Testis (tissue), 3 donors: ENCODE data around the gene FNDC3A. TPM values are rescaled to one million over a fixed set of nuclear protein-coding genes. Genes with fewer than 3 reads are reported as not detected.

Experiments
- DNase-seq: peaks from one replicate; pipeline ENCODE4 v3.0.0-alpha.2; 2019
- H3K27ac ChIP-seq, 2 donors: fragments of 200-600 bp; sonication (generic); one replicate each; pipeline ENCODE4 v1.5.1; 2019
- H3K27me3 ChIP-seq: fragments of 200-600 bp; sonication (generic); one replicate; pipeline ENCODE4 v1.5.1; 2019
- H3K36me3 ChIP-seq: fragments of 200-600 bp; sonication (generic); one replicate; pipeline ENCODE4 v1.5.1; 2017; ENCODE audit warnings: low read depth; ENCODE audit errors: missing control alignments
- H3K4me1 ChIP-seq: fragments of 200-600 bp; sonication (generic); one replicate; pipeline ENCODE4 v1.5.1; 2019
- H3K4me3 ChIP-seq, 2 donors: fragments of 200-600 bp; sonication (generic); one replicate each; pipeline ENCODE4 v1.5.1; 2017 to 2019
- H3K9me3 ChIP-seq: fragments of 200-600 bp; sonication (generic); one replicate; pipeline ENCODE4 v1.5.1; 2017
- POLR2A ChIP-seq: fragments of 450-650 bp; IDR thresholded peaks from one replicate; pipeline ENCODE4 v1.6.1; 2017; ENCODE audit warnings: antibody characterized with exemption, mild to moderate bottlenecking, moderate library complexity
- WGBS, 2 donors: methylation state at CpG; one replicate each; pipeline ENCODE4 v1.1.5; 2018; 5-methylcytosine and 5-hydroxymethylcytosine counted together
- intact Hi-C: fragments of 100-400 bp; cut with DNase I; formaldehyde crosslinking; loops from one replicate; pipeline ENCODE4 v1.15.1; 2023; ENCODE audit warnings: low total_unique reads
- polyA plus RNA-seq: library from polyadenylated mRNA; stranded (reverse); fragments of 350-450 nt; fragmentation: Illumina TruSeq; extraction: RNeasy Lipid Tissue Mini Kit (QIAGEN cat#74804); gene quantifications from one replicate; pipeline ENCODE4 v1.2.3, GENCODE V29; 2014; ENCODE audit warnings: low read depth, low replicate concordance; ENCODE audit not compliant: insufficient read depth
- total RNA-seq, 2 donors: library from RNA; depleted of rRNA; stranded (reverse); fragments of >200 nt; gene quantifications; one replicate each; pipeline ENCODE4 v1.2.3, GENCODE V29; 2016
- TF ChIP-seq, protein P1 (sequence below), 3 experiments: fragments of 450-650 bp in 2 of 3; fragments of 200-600 bp in 1 of 3; sonication (generic) in 1 of 3; IDR thresholded peaks; one replicate each; pipeline ENCODE4 v1.5.1; 2016 to 2019; ENCODE audit warnings: antibody characterized with exemption in 3 of 3, mild to moderate bottlenecking in 2 of 3, moderate library complexity in 1 of 3

FNDC3A gene
- total and polyA plus RNA-seq, 3 donors from 2014 or later, result 52.5 to 77.3 (median 75.0) TPM

DNA sequence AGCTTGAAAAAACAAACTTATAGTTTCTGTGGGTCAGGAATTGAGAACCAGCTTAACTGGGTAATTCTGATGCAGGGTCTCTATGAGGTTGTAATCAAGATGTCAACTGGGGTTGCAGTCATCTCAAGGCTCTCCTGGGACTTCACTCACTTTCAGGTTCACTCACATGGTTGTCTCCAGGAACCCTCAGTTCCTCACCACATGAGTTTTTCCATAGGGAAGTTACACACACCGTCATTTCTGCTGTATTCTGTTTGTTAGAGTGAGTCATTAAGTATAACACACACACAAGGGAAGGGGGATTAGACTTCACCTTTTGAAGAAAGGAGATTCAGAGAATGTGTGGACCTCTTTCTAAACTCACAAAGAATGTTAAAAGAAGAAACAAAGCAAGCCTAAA lies 209.6 kb downstream of the FNDC3A start:
- 69 to 79% methylated on average over 1 of the region's 1 CpG for WGBS, 2 donors
- H3K27me3 ChIP-seq, result no peaks in the 10 kb centered on the region
- no peak for TF ChIP-seq POLR2A
- TF ChIP-seq, protein P1, sequence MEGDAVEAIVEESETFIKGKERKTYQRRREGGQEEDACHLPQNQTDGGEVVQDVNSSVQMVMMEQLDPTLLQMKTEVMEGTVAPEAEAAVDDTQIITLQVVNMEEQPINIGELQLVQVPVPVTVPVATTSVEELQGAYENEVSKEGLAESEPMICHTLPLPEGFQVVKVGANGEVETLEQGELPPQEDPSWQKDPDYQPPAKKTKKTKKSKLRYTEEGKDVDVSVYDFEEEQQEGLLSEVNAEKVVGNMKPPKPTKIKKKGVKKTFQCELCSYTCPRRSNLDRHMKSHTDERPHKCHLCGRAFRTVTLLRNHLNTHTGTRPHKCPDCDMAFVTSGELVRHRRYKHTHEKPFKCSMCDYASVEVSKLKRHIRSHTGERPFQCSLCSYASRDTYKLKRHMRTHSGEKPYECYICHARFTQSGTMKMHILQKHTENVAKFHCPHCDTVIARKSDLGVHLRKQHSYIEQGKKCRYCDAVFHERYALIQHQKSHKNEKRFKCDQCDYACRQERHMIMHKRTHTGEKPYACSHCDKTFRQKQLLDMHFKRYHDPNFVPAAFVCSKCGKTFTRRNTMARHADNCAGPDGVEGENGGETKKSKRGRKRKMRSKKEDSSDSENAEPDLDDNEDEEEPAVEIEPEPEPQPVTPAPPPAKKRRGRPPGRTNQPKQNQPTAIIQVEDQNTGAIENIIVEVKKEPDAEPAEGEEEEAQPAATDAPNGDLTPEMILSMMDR (IDR thresholded peaks at IDR 0.05), result no peak

GRCh38 chr13:49190901-49191300 lies 215.2 kb downstream of the FNDC3A start:
- 88 to 93% methylated on average over 2 of the region's 2 CpGs for WGBS, 2 donors
- H3K27ac ChIP-seq, result no peak overlapping the region
- intact Hi-C loops, result no loop called here
- no peaks in the 10 kb centered on the region for H3K36me3 ChIP-seq
- no peak overlapping the region for H3K4me3 ChIP-seq
- no peaks in the 10 kb centered on the region for H3K4me1 ChIP-seq
- DNase-seq, result no peak
- no peaks in the 10 kb centered on the region for H3K9me3 ChIP-seq
- TF ChIP-seq POLR2A, result no peak
- TF ChIP-seq, protein P1 (IDR thresholded peaks at IDR 0.05), result no peak
- no peaks in the 10 kb centered on the region for H3K27me3 ChIP-seq

More for the DNA sequence above, 209.6 kb downstream of the FNDC3A start:
- H3K36me3 ChIP-seq, result no peaks in the 10 kb centered on the region
- intact Hi-C loops, result no loop called here
- H3K4me3 ChIP-seq, result no peak overlapping the region
- no peak for DNase-seq
- H3K9me3 ChIP-seq, result no peaks in the 10 kb centered on the region
- no peaks in the 10 kb centered on the region for H3K4me1 ChIP-seq
- no peak overlapping the region for H3K27ac ChIP-seq

- 93 to 95% methylated on average over 3 of the region's 3 CpGs for WGBS, 2 donors
- no peaks in the 10 kb centered on the region for H3K27me3 ChIP-seq
- no peak overlapping the region for H3K4me3 ChIP-seq
- intact Hi-C loops, result no loop called here
- DNase-seq, result no peak
- no peaks in the 10 kb centered on the region for H3K4me1 ChIP-seq
- H3K27ac ChIP-seq, result no peak overlapping the region
- H3K9me3 ChIP-seq, result no peaks in the 10 kb centered on the region
- H3K36me3 ChIP-seq, result no peaks in the 10 kb centered on the region
- no peak for TF ChIP-seq POLR2A
- TF ChIP-seq, protein P1 (IDR thresholded peaks at IDR 0.05), result no peak
These were observed 230.9 kb downstream of the FNDC3A start for GRCh38 chr13:49206641-49207040.

GRCh38 chr13:49208619-49209018 lies 232.9 kb downstream of the FNDC3A start:
- no peaks in the 10 kb centered on the region for H3K27me3 ChIP-seq
- H3K4me3 ChIP-seq, result no peak overlapping the region
- no peaks in the 10 kb centered on the region for H3K9me3 ChIP-seq
- WGBS, 2 donors, result 96 to 98% methylated on average over 4 of the region's 4 CpGs
- no peaks in the 10 kb centered on the region for H3K4me1 ChIP-seq
- intact Hi-C loops, result no loop called here
- H3K36me3 ChIP-seq, result no peaks in the 10 kb centered on the region
- no peak for DNase-seq
- TF ChIP-seq POLR2A, result no peak
- TF ChIP-seq, protein P1 (IDR thresholded peaks at IDR 0.05), result no peak
- no peak overlapping the region for H3K27ac ChIP-seq

GRCh38 chr13:49210114-49210513 lies 234.4 kb downstream of the FNDC3A start:
- Histone ChIP-seq H3K9me3 (no peaks in the 10 kb centered on the region), H3K27me3 (no peaks in the 10 kb centered on the region), H3K36me3 (no peaks in the 10 kb centered on the region), H3K27ac (no peak overlapping the region), H3K4me1 (peaks cover 9% of the 10 kb centered on the region), H3K4me3 (no peak overlapping the region)
- TF ChIP-seq, protein P1 (IDR thresholded peaks at IDR 0.05), result no peak
- TF ChIP-seq POLR2A, result no peak
- intact Hi-C loops, result no loop called here
- no peak for DNase-seq
- WGBS, 2 donors, result 56 to 90% methylated on average over 1 of the region's 1 CpG
